Measurements from ENCODE around the gene TFDP2.

TFDP2 gene

DNA sequence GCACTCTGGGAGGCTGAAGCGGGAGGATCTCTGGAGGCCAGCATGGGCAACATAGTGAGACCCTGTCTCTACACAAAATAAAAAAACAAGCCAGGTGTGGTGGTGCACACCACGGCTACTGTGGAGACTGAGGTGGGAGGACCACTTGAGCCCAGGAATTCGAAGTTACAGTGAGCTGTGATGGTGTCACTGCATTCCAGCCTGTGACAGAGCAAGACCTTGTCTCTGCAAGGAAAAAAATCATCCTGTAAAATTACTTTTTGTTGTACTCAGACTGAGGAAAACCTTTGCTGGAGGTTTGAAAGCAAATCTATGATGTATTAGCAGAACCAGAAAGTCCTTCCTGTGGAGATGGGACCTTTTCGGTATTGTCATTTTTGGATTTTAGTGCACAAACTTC is 209.6 kb downstream of the TFDP2 start (continued):
- TF ChIP-seq ZNF23 (tag by site-specific recombination; IDR thresholded peaks at IDR 0.05; ENCODE audit: borderline replicate concordance) (no peak), ZNF548 (tag by site-specific recombination; IDR thresholded peaks at IDR 0.05) (no peak), ZNF302 (tag by site-specific recombination; IDR thresholded peaks at IDR 0.05; ENCODE audit: low read depth) (no peak)
- TF ChIP-seq, protein P1, sequence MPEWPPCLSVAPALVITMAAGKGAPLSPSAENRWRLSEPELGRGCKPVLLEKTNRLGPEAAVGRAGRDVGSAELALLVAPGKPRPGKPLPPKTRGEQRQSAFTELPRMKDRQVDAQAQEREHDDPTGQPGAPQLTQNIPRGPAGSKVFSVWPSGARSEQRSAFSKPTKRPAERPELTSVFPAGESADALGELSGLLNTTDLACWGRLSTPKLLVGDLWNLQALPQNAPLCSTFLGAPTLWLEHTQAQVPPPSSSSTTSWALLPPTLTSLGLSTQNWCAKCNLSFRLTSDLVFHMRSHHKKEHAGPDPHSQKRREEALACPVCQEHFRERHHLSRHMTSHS (tag by site-specific recombination; IDR thresholded peaks at IDR 0.05) = no peak
- TF ChIP-seq, protein P2, sequence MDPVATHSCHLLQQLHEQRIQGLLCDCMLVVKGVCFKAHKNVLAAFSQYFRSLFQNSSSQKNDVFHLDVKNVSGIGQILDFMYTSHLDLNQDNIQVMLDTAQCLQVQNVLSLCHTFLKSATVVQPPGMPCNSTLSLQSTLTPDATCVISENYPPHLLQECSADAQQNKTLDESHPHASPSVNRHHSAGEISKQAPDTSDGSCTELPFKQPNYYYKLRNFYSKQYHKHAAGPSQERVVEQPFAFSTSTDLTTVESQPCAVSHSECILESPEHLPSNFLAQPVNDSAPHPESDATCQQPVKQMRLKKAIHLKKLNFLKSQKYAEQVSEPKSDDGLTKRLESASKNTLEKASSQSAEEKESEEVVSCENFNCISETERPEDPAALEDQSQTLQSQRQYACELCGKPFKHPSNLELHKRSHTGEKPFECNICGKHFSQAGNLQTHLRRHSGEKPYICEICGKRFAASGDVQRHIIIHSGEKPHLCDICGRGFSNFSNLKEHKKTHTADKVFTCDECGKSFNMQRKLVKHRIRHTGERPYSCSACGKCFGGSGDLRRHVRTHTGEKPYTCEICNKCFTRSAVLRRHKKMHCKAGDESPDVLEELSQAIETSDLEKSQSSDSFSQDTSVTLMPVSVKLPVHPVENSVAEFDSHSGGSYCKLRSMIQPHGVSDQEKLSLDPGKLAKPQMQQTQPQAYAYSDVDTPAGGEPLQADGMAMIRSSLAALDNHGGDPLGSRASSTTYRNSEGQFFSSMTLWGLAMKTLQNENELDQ (tag by site-specific recombination; IDR thresholded peaks at IDR 0.05; ENCODE audit: low read depth) = no peak
- TF ChIP-seq, protein P3, sequence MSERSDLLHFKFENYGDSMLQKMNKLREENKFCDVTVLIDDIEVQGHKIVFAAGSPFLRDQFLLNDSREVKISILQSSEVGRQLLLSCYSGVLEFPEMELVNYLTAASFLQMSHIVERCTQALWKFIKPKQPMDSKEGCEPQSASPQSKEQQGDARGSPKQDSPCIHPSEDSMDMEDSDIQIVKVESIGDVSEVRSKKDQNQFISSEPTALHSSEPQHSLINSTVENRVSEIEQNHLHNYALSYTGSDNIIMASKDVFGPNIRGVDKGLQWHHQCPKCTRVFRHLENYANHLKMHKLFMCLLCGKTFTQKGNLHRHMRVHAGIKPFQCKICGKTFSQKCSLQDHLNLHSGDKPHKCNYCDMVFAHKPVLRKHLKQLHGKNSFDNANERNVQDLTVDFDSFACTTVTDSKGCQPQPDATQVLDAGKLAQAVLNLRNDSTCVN (tag by site-specific recombination; optimal IDR thresholded peaks at IDR 0.05) = no peak
- TF ChIP-seq, protein P4, sequence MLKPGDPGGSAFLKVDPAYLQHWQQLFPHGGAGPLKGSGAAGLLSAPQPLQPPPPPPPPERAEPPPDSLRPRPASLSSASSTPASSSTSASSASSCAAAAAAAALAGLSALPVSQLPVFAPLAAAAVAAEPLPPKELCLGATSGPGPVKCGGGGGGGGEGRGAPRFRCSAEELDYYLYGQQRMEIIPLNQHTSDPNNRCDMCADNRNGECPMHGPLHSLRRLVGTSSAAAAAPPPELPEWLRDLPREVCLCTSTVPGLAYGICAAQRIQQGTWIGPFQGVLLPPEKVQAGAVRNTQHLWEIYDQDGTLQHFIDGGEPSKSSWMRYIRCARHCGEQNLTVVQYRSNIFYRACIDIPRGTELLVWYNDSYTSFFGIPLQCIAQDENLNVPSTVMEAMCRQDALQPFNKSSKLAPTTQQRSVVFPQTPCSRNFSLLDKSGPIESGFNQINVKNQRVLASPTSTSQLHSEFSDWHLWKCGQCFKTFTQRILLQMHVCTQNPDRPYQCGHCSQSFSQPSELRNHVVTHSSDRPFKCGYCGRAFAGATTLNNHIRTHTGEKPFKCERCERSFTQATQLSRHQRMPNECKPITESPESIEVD (tag by site-specific recombination; IDR thresholded peaks at IDR 0.05) = no peak
- TF ChIP-seq, protein P5, sequence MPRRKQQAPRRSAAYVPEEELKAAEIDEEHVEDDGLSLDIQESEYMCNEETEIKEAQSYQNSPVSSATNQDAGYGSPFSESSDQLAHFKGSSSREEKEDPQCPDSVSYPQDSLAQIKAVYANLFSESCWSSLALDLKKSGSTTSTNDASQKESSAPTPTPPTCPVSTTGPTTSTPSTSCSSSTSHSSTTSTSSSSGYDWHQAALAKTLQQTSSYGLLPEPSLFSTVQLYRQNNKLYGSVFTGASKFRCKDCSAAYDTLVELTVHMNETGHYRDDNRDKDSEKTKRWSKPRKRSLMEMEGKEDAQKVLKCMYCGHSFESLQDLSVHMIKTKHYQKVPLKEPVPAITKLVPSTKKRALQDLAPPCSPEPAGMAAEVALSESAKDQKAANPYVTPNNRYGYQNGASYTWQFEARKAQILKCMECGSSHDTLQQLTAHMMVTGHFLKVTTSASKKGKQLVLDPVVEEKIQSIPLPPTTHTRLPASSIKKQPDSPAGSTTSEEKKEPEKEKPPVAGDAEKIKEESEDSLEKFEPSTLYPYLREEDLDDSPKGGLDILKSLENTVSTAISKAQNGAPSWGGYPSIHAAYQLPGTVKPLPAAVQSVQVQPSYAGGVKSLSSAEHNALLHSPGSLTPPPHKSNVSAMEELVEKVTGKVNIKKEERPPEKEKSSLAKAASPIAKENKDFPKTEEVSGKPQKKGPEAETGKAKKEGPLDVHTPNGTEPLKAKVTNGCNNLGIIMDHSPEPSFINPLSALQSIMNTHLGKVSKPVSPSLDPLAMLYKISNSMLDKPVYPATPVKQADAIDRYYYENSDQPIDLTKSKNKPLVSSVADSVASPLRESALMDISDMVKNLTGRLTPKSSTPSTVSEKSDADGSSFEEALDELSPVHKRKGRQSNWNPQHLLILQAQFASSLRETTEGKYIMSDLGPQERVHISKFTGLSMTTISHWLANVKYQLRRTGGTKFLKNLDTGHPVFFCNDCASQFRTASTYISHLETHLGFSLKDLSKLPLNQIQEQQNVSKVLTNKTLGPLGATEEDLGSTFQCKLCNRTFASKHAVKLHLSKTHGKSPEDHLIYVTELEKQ (tag by site-specific recombination; IDR thresholded peaks at IDR 0.05; ENCODE audit: borderline replicate concordance) = no peak

DNA sequence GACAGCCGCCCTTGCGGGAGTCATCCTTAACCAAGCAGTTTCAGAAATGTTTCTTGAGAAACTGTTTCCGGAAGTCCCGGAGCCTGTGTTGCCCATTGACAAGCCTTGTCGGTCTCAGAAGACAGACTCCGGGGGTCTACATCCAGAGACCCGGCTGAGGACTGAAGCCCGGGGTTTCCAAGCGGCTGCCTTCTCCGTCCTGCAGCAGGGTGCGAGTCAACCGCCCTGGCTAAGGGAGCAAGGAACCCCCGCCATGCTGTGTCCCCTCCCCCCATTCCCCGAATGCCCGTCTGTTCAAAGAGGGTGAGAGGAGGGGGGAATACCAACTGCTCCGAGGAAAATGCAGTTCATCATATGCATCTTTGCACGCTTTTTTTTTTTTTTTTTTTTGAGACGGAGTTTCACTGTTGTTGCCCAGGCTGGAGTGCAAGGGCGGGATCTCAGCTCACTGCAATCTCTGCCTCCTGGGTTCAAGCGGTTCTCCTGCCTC is 211.3 kb downstream of the TFDP2 start:
- CTCF ChIA-PET = interaction anchor here (0.6 kb wide), 1 partner anchor 42 kb away, joined by 5 read pairs; no protein-coding TSS in a partner anchor
- TF ChIP-seq ZFP37 (tag by site-specific recombination; IDR thresholded peaks at IDR 0.05) (no peak), ZNF843 (tag by site-specific recombination; IDR thresholded peaks at IDR 0.05) (no peak), SCRT1 (tag by site-specific recombination; IDR thresholded peaks at IDR 0.05; ENCODE audit: borderline replicate concordance) (no peak), ZBTB21 (tag by site-specific recombination; IDR thresholded peaks at IDR 0.05) (no peak), ZFP3 (tag by site-specific recombination; IDR thresholded peaks at IDR 0.05; ENCODE audit: low read depth) (no peak), ZNF248 (tag by site-specific recombination; IDR thresholded peaks at IDR 0.05) (no peak), ZNF324 (tag by site-specific recombination; IDR thresholded peaks at IDR 0.05) (no peak), ZBTB8A (tag by site-specific recombination; IDR thresholded peaks at IDR 0.05) (no peak), MZF1 (tag by site-specific recombination; IDR thresholded peaks at IDR 0.05; ENCODE audit: borderline replicate concordance) (no peak), IKZF3 (tag by site-specific recombination; IDR thresholded peaks at IDR 0.05) (no peak), ZNF521 (tag by site-specific recombination; IDR thresholded peaks at IDR 0.05) (no peak), ZNF292 (tag by site-specific recombination; IDR thresholded peaks at IDR 0.05; ENCODE audit: borderline replicate concordance, low read depth) (no peak)
- TF ChIP-seq, protein P6, sequence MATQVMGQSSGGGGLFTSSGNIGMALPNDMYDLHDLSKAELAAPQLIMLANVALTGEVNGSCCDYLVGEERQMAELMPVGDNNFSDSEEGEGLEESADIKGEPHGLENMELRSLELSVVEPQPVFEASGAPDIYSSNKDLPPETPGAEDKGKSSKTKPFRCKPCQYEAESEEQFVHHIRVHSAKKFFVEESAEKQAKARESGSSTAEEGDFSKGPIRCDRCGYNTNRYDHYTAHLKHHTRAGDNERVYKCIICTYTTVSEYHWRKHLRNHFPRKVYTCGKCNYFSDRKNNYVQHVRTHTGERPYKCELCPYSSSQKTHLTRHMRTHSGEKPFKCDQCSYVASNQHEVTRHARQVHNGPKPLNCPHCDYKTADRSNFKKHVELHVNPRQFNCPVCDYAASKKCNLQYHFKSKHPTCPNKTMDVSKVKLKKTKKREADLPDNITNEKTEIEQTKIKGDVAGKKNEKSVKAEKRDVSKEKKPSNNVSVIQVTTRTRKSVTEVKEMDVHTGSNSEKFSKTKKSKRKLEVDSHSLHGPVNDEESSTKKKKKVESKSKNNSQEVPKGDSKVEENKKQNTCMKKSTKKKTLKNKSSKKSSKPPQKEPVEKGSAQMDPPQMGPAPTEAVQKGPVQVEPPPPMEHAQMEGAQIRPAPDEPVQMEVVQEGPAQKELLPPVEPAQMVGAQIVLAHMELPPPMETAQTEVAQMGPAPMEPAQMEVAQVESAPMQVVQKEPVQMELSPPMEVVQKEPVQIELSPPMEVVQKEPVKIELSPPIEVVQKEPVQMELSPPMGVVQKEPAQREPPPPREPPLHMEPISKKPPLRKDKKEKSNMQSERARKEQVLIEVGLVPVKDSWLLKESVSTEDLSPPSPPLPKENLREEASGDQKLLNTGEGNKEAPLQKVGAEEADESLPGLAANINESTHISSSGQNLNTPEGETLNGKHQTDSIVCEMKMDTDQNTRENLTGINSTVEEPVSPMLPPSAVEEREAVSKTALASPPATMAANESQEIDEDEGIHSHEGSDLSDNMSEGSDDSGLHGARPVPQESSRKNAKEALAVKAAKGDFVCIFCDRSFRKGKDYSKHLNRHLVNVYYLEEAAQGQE (tag by site-specific recombination; IDR thresholded peaks at IDR 0.05) = no peak
- TF ChIP-seq, protein P7, sequence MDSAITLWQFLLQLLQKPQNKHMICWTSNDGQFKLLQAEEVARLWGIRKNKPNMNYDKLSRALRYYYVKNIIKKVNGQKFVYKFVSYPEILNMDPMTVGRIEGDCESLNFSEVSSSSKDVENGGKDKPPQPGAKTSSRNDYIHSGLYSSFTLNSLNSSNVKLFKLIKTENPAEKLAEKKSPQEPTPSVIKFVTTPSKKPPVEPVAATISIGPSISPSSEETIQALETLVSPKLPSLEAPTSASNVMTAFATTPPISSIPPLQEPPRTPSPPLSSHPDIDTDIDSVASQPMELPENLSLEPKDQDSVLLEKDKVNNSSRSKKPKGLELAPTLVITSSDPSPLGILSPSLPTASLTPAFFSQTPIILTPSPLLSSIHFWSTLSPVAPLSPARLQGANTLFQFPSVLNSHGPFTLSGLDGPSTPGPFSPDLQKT (IDR thresholded peaks at IDR 0.05; ENCODE audit: borderline replicate concordance, low read depth, low read length) = no peak

More for the DNA sequence above, 211.3 kb downstream of the TFDP2 start:
- no peaks in the 10 kb centered on the region for H3K36me3 ChIP-seq (ENCODE audit: control insufficient read depth in 2 of 2, insufficient read depth in 1 of 2, low read length in 2 of 2)
- H3K4me1 ChIP-seq (ENCODE audit: control insufficient read depth, insufficient read depth, low read length) = peaks cover 7% of the 10 kb centered on the region; the same call in 1 of the 2 replicates
- H3K4me3 ChIP-seq (ENCODE audit: low read depth, low read length) = no peak overlapping the region
- H3K9me3 ChIP-seq (ENCODE audit: control insufficient read depth, insufficient read depth, low read depth, low read length) = no peaks in the 10 kb centered on the region
- H3K27ac ChIP-seq (ENCODE audit: extremely low read depth, low read depth, low read length) = no peak overlapping the region
- POLR2A ChIA-PET = no interaction called here
